Stomach (tissue), 4 donors: Measurements from ENCODE around the gene UBTD2.

Source experiments
- CTCF ChIP-seq, 7 experiments: fragments of 450-650 bp in 4 of 7; fragments of 200-600 bp in 3 of 7; sonication (generic) in 3 of 7; IDR thresholded peaks; one replicate each; pipeline ENCODE4 v1.5.1; 2016 to 2019; ENCODE audit warnings: antibody characterized with exemption in 7 of 7, control low read depth in 2 of 7, mild to moderate bottlenecking in 1 of 7
- EP300 ChIP-seq: sonication (generic); formaldehyde crosslinking; IDR thresholded peaks from one replicate; pipeline ENCODE4 v1.6.1; 2017; ENCODE audit warnings: antibody characterized with exemption

DNA sequence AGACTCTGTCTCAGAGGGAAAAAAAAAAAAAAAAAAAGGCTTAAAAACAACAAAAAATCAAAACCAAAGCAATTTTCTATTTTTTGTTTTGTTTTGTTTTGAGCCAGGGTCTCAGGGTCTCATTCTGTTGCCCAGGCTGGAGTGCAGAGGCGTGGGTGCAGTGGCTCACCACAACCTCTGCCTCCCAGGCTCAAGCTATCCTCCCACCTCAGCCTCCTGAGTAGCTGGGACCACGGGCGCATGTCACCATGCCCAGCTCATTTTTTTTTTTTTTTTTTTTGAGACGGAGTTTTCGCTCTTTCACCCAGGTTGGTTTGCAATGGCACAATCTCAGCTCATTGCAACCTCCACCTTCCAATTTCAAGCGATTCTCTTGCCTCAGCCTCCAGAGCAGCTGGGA lies 101.3 kb downstream of the UBTD2 start:
- no peak for TF ChIP-seq EP300
- TF ChIP-seq CTCF (IDR thresholded peaks at IDR 0.05) = no peak
